Keratinocyte (primary cell): ENCODE results near the gene MOV10L1.

Experiments
- CTCF ChIP-seq, 3 experiments: IDR thresholded peaks in 1 of 3; conservative IDR thresholded peaks in 1 of 3; optimal IDR thresholded peaks in 1 of 3; 2 replicates in 2 of 3; 3 replicates in 1 of 3; pipeline versions ENCODE3 to v1.5.1; 2011; ENCODE audit warnings: low read length in 3 of 3, mild to moderate bottlenecking in 3 of 3, moderate library complexity in 2 of 3, control low read depth in 1 of 3, inconsistent platforms in 1 of 3; ENCODE audit not compliant: insufficient read depth in 2 of 3; ENCODE audit errors: extremely low read depth in 1 of 3
- EZH2 ChIP-seq: IDR thresholded peaks from one replicate; pipeline ENCODE4 v1.6.1; 2012; ENCODE audit warnings: inconsistent platforms, mild to moderate bottlenecking, low read length, moderate library complexity

- TF ChIP-seq CTCF (optimal IDR thresholded peaks at IDR 0.05 in 1 of 3, IDR thresholded peaks at IDR 0.05 in 1 of 3, conservative IDR thresholded peaks at IDR 0.05 in 1 of 3; ENCODE audit: extremely low read depth in 1 of 3, insufficient read depth in 2 of 3, low read length in 3 of 3), result no peak
- TF ChIP-seq EZH2, result no peak
Measured at GRCh38 chr22:50083462-50084079, 6.2 kb upstream of the MOV10L1 start.
